SK-N-MC (cell line): Measurements from ENCODE around the gene OCLN.
"Not testable (repeated sequence)": the region's sequence is repeated elsewhere in the genome, so short reads cannot be mapped to it uniquely, and the experiment has no call there.

ENCODE experiments used
- DNase-seq: peaks from one replicate; pipeline ENCODE4 v3.0.0-alpha.2; 2011; ENCODE audit warnings: low read depth, low spot score
- H3K27ac ChIP-seq: fragments of 200-600 bp; sonication (generic); 2 replicates; pipeline ENCODE4 v1.5.1; 2016; ENCODE audit warnings: mixed run types
- H3K36me3 ChIP-seq: fragments of 200-600 bp; sonication (generic); 2 replicates; pipeline ENCODE4 v1.6.1; 2017; ENCODE audit warnings: antibody characterized with exemption, low read length, mixed read lengths; ENCODE audit not compliant: insufficient read depth
- H3K4me3 ChIP-seq: fragments of 200-600 bp; sonication (generic); 2 replicates; pipeline ENCODE4 v1.5.1; 2016
- H3K9ac ChIP-seq: fragments of 200-600 bp; sonication (generic); 2 replicates; pipeline ENCODE4 v1.8.0; 2017; ENCODE audit warnings: mixed run types, mixed read lengths; ENCODE audit not compliant: insufficient read length
- H3K9me3 ChIP-seq: fragments of 200-600 bp; sonication (generic); 2 replicates; pipeline ENCODE4 v1.6.1; 2017; ENCODE audit warnings: low read depth, mild to moderate bottlenecking, antibody characterized with exemption, low read length, moderate library complexity, mixed read lengths
- EZH2 ChIP-seq: fragments of 200-600 bp; sonication (generic); IDR thresholded peaks from one replicate; pipeline ENCODE4 v1.6.1; 2017; ENCODE audit warnings: antibody characterized with exemption
- FOXP2 ChIP-seq: optimal IDR thresholded peaks from 2 replicates; pipeline ENCODE3; 2011; ENCODE audit warnings: mild to moderate bottlenecking, moderate library complexity; ENCODE audit not compliant: insufficient read depth; ENCODE audit errors: extremely low read length, control extremely low read depth
- POLR2AphosphoS5 ChIP-seq: IDR thresholded peaks from 2 replicates; pipeline ENCODE4 v1.6.1; 2012; ENCODE audit warnings: mild to moderate bottlenecking, low read depth, low read length, borderline replicate concordance

Gene OCLN

GRCh38 chr5:69454460-69455249 is 37.9 kb upstream of the OCLN start:
- no peaks in the 10 kb centered on the region; the same call in 1 of the 2 replicates for H3K9me3 ChIP-seq
- TF ChIP-seq POLR2AphosphoS5 (no peak), EZH2 (no peak), FOXP2 (no peak)
- peak overlapping the region; percentile 63 for H3K4me3 ChIP-seq
- DNase-seq = peak; percentile 32
- H3K36me3 ChIP-seq = no peaks in the 10 kb centered on the region
- H3K9ac ChIP-seq = peak overlapping the region; percentile 70
- peak overlapping the region; percentile 95 for H3K27ac ChIP-seq

DNA sequence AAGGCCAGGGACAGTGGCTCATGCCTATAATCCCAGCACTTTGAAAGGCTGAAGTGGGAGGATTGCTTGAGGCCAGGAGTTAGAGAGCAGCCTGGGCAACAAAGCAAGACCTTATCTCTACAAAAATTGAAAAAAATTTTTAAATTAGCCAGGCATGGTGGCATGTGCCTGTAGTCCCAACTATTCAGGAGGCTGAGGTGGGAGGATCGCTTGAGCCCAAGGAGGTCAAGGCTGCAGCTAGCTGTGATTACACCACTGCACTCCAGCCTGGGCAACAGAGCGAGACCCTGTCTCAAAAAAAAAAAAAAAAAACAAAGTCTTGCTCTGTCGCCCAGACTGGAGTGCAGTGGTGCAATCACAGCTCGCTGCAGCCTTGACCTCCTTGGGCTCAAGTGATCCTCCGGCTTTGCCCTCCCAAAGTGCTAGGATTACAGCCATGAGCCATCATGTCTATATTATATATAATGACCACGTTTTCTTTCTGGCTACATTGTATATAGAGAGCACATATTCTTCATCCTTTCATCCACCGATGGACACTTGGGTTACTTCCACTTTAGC is 37.1 kb upstream of the OCLN start:
- H3K4me3 ChIP-seq, H3K27ac ChIP-seq, H3K9me3 ChIP-seq, DNase-seq, H3K36me3 ChIP-seq, H3K9ac ChIP-seq: not testable (repeated sequence)

DNA sequence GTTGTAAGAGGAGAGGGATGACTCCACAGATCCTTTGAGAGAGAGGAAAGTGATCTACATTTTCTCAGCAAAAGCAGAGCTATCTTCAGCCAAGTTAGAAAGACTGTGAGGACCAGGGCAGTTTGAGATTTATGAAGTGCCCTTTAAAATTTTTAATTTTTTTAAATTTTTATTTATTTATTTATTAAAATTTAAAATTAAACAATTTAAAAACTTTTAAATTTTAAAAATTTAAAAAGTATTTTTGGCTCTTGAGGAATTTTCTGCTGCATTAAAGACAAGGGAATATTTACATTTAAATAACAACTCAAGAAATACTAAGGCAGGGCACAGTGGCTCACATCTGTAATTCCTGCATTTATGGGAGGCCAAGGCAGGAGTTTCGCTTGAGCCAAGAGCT is 30.4 kb upstream of the OCLN start:
- H3K27ac ChIP-seq = no peak overlapping the region
- DNase-seq = no peak
- no peaks in the 10 kb centered on the region for H3K36me3 ChIP-seq
- H3K9ac ChIP-seq = no peak overlapping the region
- H3K9me3 ChIP-seq = no peaks in the 10 kb centered on the region
- no peak overlapping the region for H3K4me3 ChIP-seq
- TF ChIP-seq EZH2 (no peak), POLR2AphosphoS5 (no peak), FOXP2 (no peak)

GRCh38 chr5:69466375-69466774 is 26.2 kb upstream of the OCLN start:
- not testable (repeated sequence) for DNase-seq, H3K4me3 ChIP-seq, H3K9ac ChIP-seq, H3K9me3 ChIP-seq, H3K27ac ChIP-seq, H3K36me3 ChIP-seq

- no peak overlapping the region for H3K9ac ChIP-seq
- no peaks in the 10 kb centered on the region for H3K36me3 ChIP-seq
- no peaks in the 10 kb centered on the region for H3K9me3 ChIP-seq
- DNase-seq = no peak
- H3K27ac ChIP-seq = no peak overlapping the region
- no peak overlapping the region for H3K4me3 ChIP-seq
- no peak for TF ChIP-seq FOXP2
- TF ChIP-seq EZH2 = no peak
- TF ChIP-seq POLR2AphosphoS5 = no peak
These were observed 25.0 kb upstream of the OCLN start for GRCh38 chr5:69467442-69468225.

DNA sequence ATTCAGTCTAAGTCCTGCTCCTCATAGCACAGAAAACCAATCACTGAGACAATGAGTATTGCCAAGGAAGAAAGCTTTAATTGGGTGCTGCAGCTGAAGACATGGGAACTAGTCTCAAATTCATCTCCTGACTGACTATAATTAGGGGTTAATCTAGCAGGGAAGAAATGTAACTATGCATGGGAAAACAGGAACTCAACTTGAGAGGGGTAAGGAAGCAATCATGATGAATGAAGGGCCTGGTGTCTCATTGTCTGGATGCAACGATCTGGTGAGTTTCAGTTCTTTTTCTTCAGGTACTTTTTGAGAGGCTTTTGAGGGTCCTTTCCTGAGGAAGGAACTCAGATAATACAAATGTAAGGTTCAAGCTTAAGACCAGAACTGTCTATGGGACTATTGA is 24.0 kb upstream of the OCLN start:
- no peaks in the 10 kb centered on the region for H3K9me3 ChIP-seq
- no peak overlapping the region for H3K27ac ChIP-seq
- H3K36me3 ChIP-seq = no peaks in the 10 kb centered on the region
- no peak for DNase-seq
- no peak overlapping the region for H3K9ac ChIP-seq
- no peak overlapping the region for H3K4me3 ChIP-seq
- TF ChIP-seq POLR2AphosphoS5 (no peak), EZH2 (no peak), FOXP2 (no peak)

DNA sequence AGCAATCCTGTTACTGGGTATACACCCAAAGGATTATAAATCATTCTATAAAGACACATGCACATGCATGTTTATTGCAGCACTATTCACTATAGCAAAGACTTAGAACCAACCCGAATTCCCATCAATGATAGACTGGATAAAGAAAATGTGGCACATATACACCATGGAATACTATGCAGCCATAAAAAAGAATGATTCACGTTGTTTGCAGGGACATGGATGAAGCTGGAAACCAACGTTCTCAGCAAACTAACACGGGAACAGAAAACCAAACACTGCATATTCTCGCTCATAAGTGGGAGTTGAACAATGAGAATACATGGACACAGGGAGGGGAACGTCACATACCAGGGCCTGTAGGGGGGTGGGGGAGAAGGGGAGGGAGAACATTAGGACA is 21.1 kb upstream of the OCLN start:
- not testable (repeated sequence) for H3K9me3 ChIP-seq, H3K9ac ChIP-seq, H3K27ac ChIP-seq, H3K4me3 ChIP-seq, DNase-seq, H3K36me3 ChIP-seq

- DNase-seq, H3K27ac ChIP-seq: not testable (repeated sequence)
These were observed 20.0 kb upstream of the OCLN start for GRCh38 chr5:69472535-69473143.

DNA sequence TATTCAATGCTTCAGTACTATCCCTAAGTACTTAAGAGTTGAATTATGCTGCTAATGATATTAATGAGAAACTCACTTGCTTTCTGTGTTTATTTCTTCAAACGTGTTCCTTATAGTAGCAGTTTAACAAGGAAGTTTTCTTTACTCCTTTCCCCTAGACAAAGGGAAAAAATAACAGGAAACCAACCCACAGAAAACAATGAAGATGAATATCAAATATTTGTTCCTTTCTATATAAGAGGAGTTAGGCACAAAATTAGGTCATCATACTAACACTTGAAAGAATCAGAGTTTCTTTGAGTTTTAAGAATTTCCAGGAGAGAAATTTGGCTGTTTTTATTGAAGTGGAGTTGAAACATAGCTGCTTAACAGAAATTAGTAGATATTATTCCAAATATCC is 15.4 kb upstream of the OCLN start:
- Histone ChIP-seq H3K27ac (no peak overlapping the region), H3K36me3 (no peaks in the 10 kb centered on the region), H3K9ac (no peak overlapping the region), H3K9me3 (no peaks in the 10 kb centered on the region), H3K4me3 (no peak overlapping the region)
- no peak for TF ChIP-seq EZH2
- TF ChIP-seq POLR2AphosphoS5 = no peak
- TF ChIP-seq FOXP2 = no peak
- DNase-seq = no peak

More at GRCh38 chr5:69472535-69473143, 20.0 kb upstream of the OCLN start:
- H3K36me3 ChIP-seq, H3K9me3 ChIP-seq, H3K4me3 ChIP-seq, H3K9ac ChIP-seq: not testable (repeated sequence)

DNA sequence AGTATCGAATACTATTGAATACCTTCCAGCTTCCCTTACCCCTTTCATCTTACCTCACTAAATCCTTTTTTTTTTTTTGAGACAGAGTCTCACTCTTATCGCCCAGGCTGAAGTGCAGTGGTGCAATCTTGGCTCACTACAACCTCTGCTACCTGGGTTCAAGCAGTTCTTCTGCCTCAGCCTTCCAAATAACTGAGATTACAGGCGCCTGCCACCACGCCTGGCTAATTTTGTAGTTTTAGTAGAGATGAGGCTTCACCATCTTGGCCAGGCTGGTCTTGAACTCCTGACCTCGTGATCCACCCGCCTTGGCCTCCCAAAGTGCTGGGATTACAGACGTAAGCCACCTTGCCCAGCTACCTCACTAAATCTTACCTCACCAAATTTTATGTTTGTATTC is 14.3 kb upstream of the OCLN start:
- H3K27ac ChIP-seq, DNase-seq, H3K36me3 ChIP-seq, H3K4me3 ChIP-seq, H3K9me3 ChIP-seq, H3K9ac ChIP-seq: not testable (repeated sequence)
